GM21390 (cell line): Measurements from ENCODE around the gene RASA2.
"Not testable (repeated sequence)": the region's sequence is repeated elsewhere in the genome, so short reads cannot be mapped to it uniquely, and the experiment has no call there.

Experiments
- ATAC-seq: cut with Tn5 transposase; IDR thresholded peaks from one replicate; pipeline ENCODE4 v1.9.1; 2021; ENCODE audit not compliant: unreplicated experiment

Gene RASA2

GRCh38 chr3:141457624-141458236 is 29.1 kb upstream of the RASA2 start:
- ATAC-seq: no peak

GRCh38 chr3:141459008-141459407 is 27.8 kb upstream of the RASA2 start:
- ATAC-seq: no peak

- peak; percentile 91 for ATAC-seq
These were observed 26.6 kb upstream of the RASA2 start for GRCh38 chr3:141460097-141460704.

GRCh38 chr3:141462176-141462859 is 24.5 kb upstream of the RASA2 start:
- no peak for ATAC-seq

DNA sequence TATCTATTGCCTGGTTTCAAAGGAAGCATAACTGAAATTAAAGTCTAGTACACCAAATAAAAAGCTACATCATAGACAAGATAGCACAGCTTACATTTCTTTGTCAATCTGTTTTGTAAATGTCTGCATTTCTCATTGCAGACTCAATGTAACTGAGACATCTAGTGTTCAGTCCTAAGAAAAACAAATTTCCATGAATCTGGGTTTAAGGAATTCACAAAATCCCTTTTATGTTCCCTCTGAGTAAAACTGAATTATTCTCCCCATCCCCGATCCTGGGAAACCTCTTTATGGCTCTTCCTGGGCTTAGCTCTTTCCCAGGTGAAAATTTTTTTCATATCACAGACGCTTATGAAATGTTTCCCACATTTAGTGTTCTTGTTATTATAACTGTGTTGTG is 21.6 kb upstream of the RASA2 start:
- ATAC-seq: no peak

- no peak for ATAC-seq
These were observed 20.1 kb upstream of the RASA2 start for GRCh38 chr3:141466633-141467169.

GRCh38 chr3:141469720-141470119 is 17.1 kb upstream of the RASA2 start:
- no peak for ATAC-seq

DNA sequence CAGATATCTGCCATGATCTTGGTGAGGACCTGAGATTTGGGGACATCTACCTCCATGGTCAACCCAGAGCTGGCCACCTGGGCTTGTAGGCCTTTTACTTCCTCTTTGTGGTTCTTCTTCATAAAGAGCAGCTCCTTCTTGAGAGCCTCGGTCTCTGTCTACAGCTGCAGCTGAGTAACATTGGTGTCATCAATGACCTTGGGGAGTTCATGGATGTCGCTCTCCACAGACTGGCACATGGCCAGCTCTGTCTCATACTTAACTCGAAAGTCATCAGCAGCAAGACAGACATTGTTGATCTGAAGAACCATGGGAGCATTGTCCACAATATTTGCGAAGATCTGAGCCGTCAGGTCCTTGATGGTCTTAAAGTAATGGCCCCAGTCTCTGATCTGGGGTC is 15.7 kb upstream of the RASA2 start:
- no peak for ATAC-seq

- ATAC-seq: no peak
These were observed 10.8 kb upstream of the RASA2 start for GRCh38 chr3:141476033-141476432.

- no peak for ATAC-seq
These were observed 9.6 kb upstream of the RASA2 start for GRCh38 chr3:141477224-141477623.

GRCh38 chr3:141478139-141478538 is 8.7 kb upstream of the RASA2 start:
- ATAC-seq: no peak

GRCh38 chr3:141478840-141479239 is 8.0 kb upstream of the RASA2 start:
- ATAC-seq: not testable (repeated sequence)

GRCh38 chr3:141482245-141482922 is 4.4 kb upstream of the RASA2 start:
- ATAC-seq: no peak

DNA sequence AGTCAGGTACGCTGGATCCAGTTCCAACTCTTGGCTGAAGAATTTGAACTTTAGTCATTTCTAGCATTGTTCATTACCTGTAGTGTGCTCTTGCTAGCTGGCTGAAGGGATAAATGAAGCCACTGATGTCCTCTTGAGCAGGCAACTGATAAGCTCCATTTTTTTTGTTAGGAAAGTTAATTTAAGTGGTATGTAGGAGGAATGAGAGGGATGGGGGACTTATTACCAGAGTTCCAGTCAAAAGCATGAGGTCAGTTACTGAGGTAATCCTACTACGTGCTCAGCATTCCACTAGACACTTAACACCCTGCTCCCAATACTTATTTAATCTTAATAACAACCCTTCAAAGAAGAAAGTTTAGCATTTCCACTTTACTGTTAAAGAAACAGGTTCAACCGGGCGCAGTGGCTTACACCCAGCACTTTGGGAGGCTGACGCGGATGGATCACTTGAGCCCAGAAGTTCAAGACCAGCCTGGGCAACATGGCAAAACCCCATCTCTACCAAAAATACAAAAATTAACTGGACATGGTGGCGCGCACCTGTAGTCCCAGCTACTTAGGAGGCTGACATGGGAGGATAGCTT is 2.0 kb upstream of the RASA2 start:
- no peak for ATAC-seq

DNA sequence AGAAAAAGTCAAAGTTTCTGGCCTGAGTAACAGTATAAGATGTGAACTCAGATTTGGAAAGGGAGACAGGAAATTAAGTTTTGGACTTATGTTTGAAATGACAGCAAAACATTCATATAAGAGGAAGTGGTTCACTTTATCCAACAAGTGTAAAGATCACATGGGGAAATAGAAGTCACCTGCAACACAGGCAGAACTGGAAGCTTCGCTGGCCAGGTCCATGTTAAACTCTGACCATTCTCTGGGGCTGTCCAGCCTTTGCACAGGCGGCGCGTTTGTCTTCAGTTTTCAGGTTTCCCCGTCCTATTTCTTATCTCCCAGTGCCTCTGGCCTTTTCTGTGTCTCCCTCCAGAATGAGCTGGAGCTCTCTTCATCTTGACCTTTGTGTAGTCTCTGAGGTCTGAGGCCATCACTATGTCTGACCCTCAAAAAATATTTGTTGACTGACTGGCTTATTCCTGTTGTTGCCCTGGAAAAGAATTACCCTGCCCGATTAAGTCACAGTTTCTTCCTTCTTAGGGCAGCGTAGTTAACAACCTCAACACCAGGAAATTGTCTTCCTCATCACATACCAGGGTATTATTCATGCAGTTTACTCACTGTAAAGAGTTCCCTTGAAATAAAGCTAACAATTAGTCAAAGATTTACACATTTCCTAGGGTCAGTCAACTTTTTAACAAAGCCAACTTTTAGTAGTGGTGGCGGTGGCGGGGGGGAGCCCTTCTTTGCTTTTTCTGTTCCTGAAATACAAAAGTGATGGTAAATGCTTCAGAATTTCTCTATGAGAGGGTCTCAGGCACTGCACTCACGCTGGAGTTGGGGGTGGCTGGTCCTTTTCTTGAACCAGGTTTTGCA is 959 bp upstream of the RASA2 start:
- ATAC-seq: no peak

DNA sequence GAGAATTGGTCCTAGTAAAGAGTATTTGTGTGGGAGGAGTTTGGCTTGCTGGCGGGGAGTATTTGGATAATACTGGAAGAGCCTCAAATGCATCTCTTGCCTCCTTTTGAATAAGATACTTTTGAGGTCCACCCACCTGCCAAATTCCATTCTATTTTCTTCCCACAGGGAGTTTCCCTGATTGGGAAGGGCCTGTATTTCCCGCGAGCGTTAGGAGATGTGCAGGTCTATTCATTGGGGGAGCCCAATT is 406 bp upstream of the RASA2 start:
- no peak for ATAC-seq

GRCh38 chr3:141487521-141488252 is 860 bp downstream of the RASA2 start:
- ATAC-seq: peak; percentile 75

GRCh38 chr3:141489203-141489602 is 2.4 kb downstream of the RASA2 start:
- no peak for ATAC-seq

- ATAC-seq: no peak
These were observed 4.3 kb downstream of the RASA2 start for GRCh38 chr3:141491081-141491480.

DNA sequence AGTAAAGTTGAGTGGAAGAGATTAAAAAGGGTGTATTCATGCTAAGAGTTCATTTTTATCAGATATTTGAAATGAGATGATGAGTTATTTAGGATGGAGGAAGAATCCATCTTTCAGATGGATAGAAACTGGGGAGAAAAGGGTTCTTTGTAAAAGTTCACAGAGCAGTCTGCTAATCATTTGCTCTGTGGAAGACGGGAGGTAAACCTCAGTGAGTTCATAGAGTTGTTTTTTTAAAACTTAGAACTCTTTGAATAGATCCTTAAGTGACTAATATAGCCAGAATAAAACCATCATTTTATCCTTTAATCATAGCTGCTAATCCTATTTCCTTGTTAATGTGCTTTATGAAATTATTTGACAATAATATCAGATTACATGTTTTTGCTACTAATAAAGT is 5.1 kb downstream of the RASA2 start:
- ATAC-seq: no peak
